ENCODE results near the gene ZMYND8.

ZMYND8 gene

GRCh38 chr20:47274401-47275108 is 81.9 kb downstream of the ZMYND8 start:
- TF ChIP-seq, protein P1, sequence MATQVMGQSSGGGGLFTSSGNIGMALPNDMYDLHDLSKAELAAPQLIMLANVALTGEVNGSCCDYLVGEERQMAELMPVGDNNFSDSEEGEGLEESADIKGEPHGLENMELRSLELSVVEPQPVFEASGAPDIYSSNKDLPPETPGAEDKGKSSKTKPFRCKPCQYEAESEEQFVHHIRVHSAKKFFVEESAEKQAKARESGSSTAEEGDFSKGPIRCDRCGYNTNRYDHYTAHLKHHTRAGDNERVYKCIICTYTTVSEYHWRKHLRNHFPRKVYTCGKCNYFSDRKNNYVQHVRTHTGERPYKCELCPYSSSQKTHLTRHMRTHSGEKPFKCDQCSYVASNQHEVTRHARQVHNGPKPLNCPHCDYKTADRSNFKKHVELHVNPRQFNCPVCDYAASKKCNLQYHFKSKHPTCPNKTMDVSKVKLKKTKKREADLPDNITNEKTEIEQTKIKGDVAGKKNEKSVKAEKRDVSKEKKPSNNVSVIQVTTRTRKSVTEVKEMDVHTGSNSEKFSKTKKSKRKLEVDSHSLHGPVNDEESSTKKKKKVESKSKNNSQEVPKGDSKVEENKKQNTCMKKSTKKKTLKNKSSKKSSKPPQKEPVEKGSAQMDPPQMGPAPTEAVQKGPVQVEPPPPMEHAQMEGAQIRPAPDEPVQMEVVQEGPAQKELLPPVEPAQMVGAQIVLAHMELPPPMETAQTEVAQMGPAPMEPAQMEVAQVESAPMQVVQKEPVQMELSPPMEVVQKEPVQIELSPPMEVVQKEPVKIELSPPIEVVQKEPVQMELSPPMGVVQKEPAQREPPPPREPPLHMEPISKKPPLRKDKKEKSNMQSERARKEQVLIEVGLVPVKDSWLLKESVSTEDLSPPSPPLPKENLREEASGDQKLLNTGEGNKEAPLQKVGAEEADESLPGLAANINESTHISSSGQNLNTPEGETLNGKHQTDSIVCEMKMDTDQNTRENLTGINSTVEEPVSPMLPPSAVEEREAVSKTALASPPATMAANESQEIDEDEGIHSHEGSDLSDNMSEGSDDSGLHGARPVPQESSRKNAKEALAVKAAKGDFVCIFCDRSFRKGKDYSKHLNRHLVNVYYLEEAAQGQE (IDR thresholded peaks at IDR 0.05; ENCODE audit: insufficient read depth in 1 of 2, low read depth in 2 of 2, low read length in 2 of 2): no peak
- no peak for TF ChIP-seq SIN3A (IDR thresholded peaks at IDR 0.05; ENCODE audit: borderline replicate concordance, insufficient read depth, low read length)
- TF ChIP-seq FOXP2 (optimal IDR thresholded peaks at IDR 0.05; ENCODE audit: borderline replicate concordance, extremely low read depth, extremely low read length, insufficient read depth): no peak
- no peak for TF ChIP-seq POLR2AphosphoS5 (IDR thresholded peaks at IDR 0.05; ENCODE audit: low read depth, low read length)
- no peak for TF ChIP-seq TAF1 (IDR thresholded peaks at IDR 0.05; ENCODE audit: borderline replicate concordance, insufficient read depth, low read length)

GRCh38 chr20:47273591-47274235 is 82.8 kb downstream of the ZMYND8 start:
- TF ChIP-seq, protein P1 (IDR thresholded peaks at IDR 0.05; ENCODE audit: insufficient read depth in 1 of 2, low read depth in 2 of 2, low read length in 2 of 2): no peak
- TF ChIP-seq TAF1 (IDR thresholded peaks at IDR 0.05; ENCODE audit: borderline replicate concordance, insufficient read depth, low read length) (no peak), FOXP2 (optimal IDR thresholded peaks at IDR 0.05; ENCODE audit: borderline replicate concordance, extremely low read depth, extremely low read length, insufficient read depth) (no peak), POLR2AphosphoS5 (IDR thresholded peaks at IDR 0.05; ENCODE audit: low read depth, low read length) (no peak), SIN3A (IDR thresholded peaks at IDR 0.05; ENCODE audit: borderline replicate concordance, insufficient read depth, low read length) (no peak)

GRCh38 chr20:47272893-47273590 is 83.5 kb downstream of the ZMYND8 start:
- TF ChIP-seq POLR2AphosphoS5 (IDR thresholded peaks at IDR 0.05; ENCODE audit: low read depth, low read length): no peak
- TF ChIP-seq TAF1 (IDR thresholded peaks at IDR 0.05; ENCODE audit: borderline replicate concordance, insufficient read depth, low read length): no peak
- TF ChIP-seq SIN3A (IDR thresholded peaks at IDR 0.05; ENCODE audit: borderline replicate concordance, insufficient read depth, low read length): no peak
- no peak for TF ChIP-seq FOXP2 (optimal IDR thresholded peaks at IDR 0.05; ENCODE audit: borderline replicate concordance, extremely low read depth, extremely low read length, insufficient read depth)
- TF ChIP-seq, protein P1 (IDR thresholded peaks at IDR 0.05; ENCODE audit: insufficient read depth in 1 of 2, low read depth in 2 of 2, low read length in 2 of 2): no peak

DNA sequence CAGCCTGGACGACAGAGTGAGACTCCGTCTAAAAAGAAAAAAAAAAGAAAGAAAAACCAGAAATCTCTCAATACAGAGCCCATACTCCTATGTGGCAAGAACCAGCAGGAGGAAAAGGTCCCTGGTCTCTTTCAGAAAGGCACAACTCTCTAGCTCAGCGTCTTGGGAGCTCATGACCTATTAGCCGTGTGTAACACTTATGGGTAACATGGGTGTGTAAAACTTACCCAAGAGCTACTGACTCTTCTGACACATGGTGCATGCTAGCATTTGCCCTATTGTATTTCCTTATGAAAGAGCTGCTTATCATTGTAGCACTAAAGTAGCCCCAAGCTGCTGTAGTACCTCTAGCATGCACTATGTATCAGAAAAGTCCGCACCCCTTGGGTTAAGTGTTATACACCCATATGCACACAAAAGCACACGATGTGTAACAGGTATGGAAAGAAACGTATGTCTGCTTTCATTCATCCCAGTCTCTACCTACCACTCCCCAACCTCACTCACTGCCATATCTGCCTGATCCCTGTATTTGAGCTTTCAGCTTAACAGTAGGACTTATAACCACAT is 85.4 kb downstream of the ZMYND8 start:
- TF ChIP-seq, protein P1 (IDR thresholded peaks at IDR 0.05; ENCODE audit: insufficient read depth in 1 of 2, low read depth in 2 of 2, low read length in 2 of 2): no peak
- no peak for TF ChIP-seq FOXP2 (optimal IDR thresholded peaks at IDR 0.05; ENCODE audit: borderline replicate concordance, extremely low read depth, extremely low read length, insufficient read depth)
- no peak for TF ChIP-seq SIN3A (IDR thresholded peaks at IDR 0.05; ENCODE audit: borderline replicate concordance, insufficient read depth, low read length)
- TF ChIP-seq POLR2AphosphoS5 (IDR thresholded peaks at IDR 0.05; ENCODE audit: low read depth, low read length): no peak
- no peak for TF ChIP-seq TAF1 (IDR thresholded peaks at IDR 0.05; ENCODE audit: borderline replicate concordance, insufficient read depth, low read length)

Data from PFSK-1 (cell line).